DOHH2 (cell line): ENCODE measurements around the gene RAB43.

Experiments used
- CTCF ChIP-seq: fragments of 200-600 bp; sonication (generic); IDR thresholded peaks from one replicate; pipeline ENCODE4 v1.5.1; 2014; ENCODE audit warnings: antibody characterized with exemption, mild to moderate bottlenecking, low read depth, low read length; ENCODE audit not compliant: poor library complexity, severe bottlenecking
- EZH2phosphoT487 ChIP-seq: fragments of 200-600 bp; sonication (generic); IDR thresholded peaks from 2 replicates; pipeline ENCODE4 v1.6.1; 2017; ENCODE audit warnings: borderline replicate concordance, mild to moderate bottlenecking, antibody characterized with exemption, low read length, moderate library complexity, mixed read lengths

- TF ChIP-seq CTCF: no peak
- no peak for TF ChIP-seq EZH2phosphoT487
These were observed 21.3 kb downstream of the RAB43 start for GRCh38 chr3:129100274-129100673.
